ENCODE data around the gene ZNF710. TPM values are rescaled to one million over a fixed set of nuclear protein-coding genes. Genes with fewer than 3 reads are reported as not detected.
"Not testable (repeated sequence)": the region's sequence is repeated elsewhere in the genome, so short reads cannot be mapped to it uniquely, and the experiment has no call there.

Gene ZNF710
- polyA plus RNA-seq, 1 donor, result 15.7 TPM

DNA sequence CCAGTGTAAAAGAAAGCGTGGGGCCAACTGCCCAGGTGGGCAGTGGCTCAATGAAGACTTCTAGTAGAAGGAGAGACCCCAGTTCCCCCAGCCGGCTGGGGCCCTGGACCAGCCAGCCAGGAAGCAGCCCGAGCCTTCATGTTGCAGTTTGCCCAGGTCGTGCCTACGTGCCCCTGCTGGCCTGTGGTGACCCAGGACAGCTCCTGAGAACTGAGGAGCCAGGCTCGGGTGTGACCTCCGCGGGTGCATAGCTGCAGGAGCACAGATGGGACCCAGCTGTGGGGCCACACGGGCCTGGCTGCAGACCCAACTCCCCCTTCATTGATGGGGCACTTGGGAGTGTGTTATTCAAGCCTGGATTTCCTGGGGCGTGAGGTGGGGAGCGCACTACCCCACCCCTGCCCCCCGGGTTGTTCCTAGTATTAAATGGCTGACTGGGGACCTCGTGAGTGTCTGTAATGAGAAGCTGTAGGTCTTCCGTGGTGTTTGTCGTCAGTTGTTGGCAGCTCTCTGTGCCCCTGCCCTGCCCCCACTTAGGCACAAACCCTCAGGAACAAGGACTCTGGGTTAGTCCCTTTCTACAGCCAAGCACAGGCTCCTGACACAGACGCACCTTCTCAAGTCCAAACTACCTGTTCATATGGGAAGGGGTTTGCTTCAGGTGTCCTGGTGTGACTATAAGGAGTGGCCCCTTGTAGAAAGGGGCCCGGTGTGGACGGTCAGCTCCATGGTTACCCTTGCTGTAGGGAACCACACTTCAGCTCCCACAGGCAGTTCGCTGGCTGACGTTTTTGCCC, 62.0 kb downstream of the ZNF710 start:
- DNase-seq, result no peak

DNA sequence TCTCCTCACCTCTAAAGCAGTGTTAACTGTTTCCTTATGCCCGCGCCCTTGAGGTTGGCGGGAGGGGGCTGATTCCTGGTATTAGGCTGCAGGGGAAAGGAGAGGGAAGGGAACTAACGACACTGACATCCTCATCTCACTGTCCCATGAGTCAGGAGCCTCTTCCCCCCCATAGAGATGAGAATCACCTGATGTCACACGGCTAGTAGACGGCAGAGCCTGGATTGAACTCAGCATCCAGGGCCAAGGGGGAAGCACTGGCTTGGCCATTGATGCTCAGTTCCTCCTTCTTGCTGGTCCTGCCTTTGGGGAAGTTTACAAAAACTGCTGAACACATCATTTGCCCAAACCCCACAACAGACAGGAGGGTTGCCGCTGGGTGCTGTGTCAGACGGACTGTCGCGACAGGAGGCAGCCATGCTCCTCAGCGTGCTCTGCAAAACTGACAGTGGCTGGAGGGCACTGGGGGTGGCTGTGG, 62.7 kb downstream of the ZNF710 start:
- DNase-seq, result peak; percentile 28

DNA sequence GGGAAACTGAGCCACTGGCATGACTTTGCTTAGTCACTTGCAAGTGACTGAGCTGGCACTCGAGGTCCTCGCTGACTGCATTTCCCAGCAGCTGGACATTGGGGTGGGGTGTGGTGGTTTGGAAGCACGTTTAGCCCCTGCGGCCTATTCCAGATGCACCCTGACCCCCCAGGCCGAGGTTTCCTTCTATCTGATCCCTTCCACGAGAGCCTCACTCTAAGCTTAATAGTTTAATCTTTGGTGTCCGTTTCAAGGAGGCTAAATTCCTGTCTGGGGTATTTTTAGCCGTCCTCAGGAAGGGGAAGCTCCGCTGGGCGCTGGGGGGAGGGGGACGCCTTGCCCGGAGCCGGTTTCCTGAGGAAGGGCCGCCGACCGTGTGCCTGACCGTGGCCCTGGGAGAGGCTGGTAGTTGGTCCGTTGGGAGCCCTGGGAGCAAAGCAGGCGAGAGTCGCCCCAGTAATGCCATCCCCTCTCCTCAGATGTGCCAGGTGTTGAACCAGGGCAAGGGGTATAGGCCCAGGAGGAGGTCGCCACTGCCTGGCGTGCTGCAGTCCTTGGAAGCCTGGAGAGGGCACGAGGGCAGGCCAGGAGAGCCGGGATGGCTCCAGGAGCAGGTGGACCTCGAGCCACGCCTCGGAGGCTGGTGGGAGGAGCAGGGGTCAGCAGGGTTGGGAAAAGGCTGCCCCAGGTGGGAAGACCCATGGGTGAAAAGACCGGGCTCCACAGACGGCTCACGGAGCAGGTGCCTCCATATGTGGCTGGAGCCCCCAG, 64.0 kb downstream of the ZNF710 start:
- peak; percentile 35 for DNase-seq

DNA sequence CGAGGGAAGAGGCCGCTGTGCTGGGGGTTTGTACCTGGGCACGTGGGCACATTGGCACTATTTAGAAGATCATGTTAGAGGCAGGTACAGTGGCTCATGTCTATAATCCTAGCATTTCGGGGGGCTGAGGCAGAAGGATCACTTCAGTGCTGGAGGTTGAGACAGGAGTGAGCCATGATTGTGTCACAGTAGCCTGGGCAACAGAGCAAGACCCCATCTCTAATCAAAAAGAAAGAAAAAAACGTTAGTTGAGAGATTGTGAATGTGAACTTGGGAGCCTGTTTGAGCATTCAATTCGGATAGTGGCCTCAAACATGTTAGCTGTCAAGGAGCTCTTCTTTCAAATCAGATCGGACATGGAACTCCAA, 64.5 kb downstream of the ZNF710 start:
- no peak for DNase-seq

DNA sequence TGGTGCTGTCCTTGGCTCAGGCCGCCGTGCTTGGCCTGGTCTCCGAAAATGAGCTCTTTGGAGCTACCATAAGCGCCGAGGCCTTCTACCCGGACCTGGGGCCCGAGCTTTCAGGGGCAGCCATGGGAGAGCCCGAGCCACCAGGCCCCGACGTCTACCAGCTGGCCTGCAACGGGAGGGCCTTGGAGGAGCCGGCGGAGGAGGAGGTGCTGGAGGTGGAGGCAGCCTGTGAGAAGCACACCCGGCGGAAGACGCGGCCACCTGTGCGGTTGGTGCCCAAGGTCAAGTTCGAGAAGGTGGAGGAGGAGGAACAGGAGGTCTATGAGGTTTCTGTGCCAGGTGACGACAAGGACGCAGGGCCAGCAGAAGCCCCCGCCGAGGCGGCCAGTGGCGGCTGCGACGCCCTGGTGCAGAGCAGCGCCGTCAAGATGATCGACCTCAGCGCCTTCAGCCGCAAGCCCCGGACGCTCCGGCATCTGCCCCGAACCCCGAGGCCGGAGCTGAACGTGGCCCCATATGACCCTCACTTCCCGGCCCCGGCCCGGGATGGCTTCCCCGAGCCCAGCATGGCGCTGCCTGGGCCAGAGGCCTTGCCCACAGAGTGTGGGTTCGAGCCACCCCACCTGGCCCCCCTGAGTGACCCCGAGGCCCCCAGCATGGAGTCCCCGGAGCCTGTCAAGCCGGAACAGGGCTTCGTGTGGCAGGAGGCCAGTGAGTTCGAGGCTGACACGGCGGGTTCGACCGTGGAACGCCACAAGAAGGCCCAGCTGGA, 66.2 kb downstream of the ZNF710 start:
- no peak for DNase-seq

DNA sequence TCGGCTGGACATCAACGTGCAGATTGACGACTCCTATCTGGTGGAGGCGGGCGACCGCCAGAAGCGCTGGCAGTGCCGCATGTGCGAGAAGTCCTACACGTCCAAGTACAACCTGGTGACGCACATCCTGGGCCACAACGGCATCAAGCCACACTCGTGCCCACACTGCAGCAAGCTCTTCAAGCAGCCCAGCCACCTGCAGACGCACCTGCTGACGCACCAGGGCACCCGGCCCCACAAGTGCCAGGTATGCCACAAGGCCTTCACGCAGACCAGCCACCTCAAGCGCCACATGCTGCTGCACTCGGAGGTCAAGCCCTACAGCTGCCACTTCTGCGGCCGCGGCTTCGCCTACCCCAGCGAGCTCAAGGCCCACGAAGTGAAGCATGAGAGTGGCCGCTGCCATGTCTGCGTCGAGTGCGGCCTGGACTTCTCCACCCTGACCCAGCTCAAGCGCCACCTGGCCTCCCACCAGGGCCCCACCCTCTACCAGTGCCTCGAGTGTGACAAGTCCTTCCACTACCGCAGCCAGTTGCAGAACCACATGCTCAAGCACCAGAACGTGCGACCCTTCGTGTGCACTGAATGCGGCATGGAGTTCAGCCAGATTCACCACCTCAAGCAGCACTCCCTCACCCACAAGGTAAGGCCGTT, 67.0 kb downstream of the ZNF710 start:
- DNase-seq, result no peak

DNA sequence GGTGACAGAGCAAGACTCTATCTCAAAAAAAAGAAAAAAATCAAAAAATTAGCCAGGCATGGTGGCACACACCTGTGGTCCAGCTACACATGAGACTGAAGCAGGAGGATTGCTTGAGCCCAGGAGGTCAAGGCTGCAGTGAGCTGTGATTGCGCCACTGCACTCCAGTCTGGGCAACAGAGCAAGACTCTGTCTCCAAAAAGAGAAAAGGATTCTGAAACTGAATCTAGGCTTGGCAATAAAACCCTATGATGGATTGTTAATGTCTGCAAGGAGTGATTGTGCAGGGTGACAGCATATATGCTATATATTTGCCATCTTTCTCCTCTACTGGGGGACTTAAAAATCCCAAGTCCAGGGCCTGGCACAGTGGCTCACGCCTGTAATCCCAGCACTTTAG, 69.5 kb downstream of the ZNF710 start:
- not testable (repeated sequence) for DNase-seq

DNA sequence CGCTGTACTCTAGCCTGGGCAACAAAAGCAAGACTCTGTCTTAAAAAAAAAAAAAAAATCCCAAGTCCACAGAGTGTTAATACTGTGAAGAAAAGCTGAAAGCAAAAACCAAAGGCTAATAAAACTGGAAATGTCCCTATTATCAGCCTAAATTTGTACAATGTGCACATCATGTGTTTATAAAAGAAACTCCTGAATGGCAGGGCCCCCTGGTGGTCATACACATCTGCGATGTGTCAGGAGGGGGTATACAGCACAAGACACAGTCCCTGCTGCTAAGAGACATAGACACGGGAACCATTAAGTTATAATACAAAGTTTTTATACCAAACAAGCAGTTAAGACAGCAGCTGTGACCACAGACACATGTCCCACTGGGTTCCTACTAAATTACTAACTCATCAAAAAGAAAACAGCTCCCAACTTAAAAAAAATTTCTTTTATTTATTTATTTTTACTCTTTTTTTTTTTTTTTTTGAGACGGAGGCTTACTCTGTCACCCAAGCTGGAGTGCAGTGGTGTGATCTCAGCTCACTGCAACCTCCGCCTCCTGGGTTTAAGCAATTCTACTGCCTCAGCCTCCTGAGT, 70.2 kb downstream of the ZNF710 start:
- DNase-seq, result peak; percentile 80

DNA sequence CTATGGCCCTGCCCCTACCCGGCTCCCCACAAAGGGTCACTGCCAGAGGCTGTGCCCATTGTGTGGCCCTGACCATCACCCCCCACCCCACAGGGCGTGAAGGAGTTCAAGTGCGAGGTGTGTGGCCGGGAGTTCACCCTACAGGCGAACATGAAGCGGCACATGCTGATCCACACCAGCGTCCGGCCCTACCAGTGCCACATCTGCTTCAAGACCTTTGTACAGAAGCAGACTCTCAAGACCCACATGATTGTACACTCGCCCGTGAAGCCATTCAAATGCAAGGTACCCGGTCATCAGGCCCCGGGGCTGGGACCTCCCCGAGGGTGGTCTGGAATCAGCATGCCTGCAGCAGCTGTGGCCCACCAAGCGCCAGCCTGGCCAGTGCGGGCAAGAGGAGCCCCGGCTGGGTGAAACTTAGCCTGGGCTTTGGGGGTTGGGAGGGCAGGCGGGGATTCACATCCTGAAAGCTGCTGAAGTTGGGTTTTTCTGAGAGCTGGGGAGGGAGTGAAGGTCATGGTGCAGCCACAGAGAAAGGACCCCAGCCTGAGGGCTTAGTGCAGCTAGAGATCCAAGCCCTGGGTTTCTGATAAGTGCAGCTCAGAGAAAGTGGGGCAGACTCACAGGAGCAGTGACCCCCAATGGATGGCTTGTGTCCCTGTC, 72.0 kb downstream of the ZNF710 start:
- no peak for DNase-seq

DNA sequence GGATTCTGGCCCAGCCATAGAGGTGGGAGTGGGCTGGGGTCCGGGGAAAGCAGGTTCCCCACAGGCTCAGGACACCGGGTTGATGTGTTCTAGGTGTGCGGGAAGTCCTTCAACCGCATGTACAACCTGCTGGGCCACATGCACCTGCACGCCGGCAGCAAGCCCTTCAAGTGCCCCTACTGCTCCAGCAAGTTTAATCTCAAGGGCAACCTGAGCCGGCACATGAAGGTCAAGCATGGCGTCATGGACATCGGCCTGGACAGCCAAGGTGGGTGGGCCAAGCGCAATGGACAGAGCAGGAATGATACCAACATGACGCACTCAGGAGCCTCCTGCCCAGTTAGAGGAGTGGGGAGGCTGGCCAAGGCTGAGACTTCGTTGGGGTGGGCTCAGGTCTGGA, 72.9 kb downstream of the ZNF710 start:
- no peak for DNase-seq

DNA sequence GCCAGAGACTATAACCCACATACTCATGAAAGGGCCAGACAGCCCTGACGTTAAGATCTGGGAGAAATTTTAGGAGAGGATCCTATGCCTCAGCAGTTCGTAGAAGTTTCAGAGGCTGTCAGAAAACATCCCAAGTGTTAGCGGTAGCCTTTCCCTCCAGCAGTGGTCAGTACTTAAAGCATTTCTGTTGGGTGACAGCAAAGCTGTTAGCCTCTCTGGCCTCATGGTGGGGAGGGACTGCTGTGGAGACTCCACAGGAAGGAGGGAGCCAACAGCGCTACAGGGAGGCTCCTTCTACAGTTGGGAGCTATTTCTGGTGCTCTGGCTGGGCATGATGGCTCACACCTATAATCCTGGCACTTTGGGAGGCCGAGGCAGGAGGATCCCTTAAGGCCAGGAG, 73.8 kb downstream of the ZNF710 start:
- no peak for DNase-seq

DNA sequence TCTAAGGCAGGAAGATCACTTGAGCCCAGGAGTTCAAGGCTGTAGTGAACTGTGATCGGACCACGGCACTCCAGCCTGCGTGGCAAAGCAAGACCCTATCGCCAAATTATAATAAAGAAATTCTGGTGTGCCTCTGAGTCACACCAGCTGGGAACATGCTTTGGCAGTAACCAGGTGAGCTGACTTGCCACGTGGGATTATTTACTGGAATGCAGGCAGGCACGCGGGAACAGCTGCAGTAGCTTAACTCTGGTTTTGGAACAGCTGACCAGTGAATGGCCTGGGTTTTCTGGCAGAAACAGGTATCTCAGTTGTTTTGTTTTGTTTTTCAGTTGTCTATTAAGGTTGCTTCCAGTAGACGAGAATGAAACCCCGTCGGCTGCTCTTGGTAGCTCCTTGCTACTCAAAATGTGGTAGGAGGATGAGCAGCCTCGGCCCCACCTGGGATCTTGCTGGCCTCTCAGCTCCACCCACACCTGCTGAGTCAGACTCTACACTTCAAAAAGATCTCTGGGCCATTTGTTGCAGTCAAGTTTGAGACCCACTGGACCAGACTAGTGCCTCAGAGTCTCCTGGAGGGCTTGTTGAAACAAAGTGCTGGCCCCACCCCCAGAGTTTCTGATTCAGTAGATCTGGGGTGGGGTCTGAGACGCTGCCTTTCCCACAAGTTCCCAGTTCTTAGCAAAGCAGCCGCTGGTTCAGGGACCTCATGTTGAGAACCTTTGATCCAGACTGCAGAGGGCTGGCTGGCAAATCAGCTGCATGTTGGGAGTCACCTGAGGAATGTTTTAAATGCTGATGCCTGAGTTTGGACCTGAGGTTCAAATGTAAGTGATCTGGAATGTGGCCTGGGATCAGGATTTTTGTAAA, 74.5 kb downstream of the ZNF710 start:
- no peak for DNase-seq

DNA sequence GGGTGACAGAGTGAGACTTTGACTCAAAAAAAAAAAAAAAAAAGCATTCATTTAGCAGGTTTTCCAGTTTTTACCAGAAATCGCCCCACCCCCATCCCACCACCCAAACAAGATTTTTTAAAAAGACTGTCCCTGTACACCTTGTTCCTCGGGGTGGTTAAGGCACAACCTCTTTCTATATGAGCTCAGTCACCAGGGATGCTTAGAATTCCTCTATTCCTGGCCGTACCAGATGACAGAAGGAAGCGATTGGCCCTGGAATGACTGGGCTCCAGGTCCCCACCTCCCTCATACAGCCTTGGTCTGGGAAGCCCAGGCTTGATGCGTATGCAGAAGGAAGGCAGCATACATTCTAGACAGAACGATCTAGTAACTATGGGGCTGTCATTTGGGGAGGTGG, 75.6 kb downstream of the ZNF710 start:
- no peak for DNase-seq

DNA sequence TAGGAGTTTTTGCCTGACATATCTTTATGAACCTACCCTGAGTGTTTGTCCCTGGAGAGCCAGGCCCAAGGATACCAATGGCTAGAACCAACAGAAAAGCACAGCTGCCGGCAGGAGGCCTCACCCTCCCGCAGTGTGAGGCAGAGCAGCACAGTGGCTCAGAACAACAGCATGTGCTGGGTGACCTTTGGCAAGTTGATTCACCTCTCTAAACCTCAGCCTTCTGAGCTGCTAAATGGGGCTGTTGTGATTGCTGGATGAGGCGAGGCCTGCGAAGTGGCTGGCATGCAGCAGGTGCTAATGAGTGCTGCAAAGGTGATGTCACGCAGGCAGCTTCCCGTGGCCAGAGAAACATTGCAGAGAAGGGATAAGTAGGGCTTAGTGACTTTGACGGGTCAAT, 77.8 kb downstream of the ZNF710 start:
- no peak for DNase-seq

DNA sequence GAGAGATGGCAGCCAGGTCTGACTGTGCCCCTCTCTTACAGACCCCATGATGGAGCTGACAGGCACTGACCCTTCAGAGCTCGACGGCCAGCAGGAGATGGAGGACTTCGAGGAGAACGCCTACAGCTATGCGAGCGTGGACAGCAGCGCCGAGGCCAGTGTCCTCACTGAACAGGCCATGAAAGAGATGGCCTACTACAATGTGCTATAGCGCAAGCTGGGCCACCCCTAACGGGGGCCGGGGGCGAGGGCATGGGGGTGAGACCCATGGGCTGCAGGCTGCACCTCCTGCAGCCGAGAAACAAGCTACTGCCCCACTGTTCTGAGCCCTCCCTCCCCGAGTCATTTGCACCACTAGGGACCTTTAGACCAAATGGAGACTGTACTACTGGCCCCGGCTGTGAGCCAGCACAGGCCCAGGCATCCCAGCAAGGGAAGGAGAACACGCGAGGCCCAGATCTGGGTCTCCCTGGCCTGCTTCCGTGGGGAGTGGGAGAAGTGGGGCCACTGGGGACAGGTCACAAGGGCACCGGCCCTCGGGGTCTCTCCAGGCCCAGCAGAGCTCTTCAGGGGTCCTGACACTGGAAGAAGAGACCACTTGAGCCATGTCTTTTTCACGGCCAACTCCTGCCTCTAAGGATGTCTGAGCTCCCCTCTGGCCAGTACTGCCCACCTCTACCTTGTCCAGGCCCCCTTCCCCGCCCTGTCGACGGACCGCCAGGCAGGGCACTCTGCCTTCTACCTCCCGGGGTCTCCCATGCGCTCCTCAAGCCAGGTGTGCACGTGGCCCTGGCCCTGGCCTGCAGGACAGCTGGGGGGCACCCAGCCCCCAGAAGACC, 78.7 kb downstream of the ZNF710 start:
- no peak for DNase-seq

DNA sequence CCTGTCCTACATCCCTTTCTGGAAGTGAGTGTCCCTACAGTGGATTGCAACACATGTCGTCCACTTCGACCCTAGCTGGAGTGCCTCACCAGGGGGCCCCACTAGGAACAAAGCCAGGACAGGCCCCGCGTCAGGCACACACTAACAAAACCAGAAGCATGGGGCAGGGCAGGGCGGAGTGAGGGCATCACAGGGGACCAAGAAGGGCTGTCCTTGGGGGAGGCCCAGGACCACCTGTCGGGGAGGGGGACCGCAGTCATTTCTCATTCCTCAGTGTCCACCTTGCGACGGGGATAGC, 79.3 kb downstream of the ZNF710 start:
- DNase-seq, result no peak

DNA sequence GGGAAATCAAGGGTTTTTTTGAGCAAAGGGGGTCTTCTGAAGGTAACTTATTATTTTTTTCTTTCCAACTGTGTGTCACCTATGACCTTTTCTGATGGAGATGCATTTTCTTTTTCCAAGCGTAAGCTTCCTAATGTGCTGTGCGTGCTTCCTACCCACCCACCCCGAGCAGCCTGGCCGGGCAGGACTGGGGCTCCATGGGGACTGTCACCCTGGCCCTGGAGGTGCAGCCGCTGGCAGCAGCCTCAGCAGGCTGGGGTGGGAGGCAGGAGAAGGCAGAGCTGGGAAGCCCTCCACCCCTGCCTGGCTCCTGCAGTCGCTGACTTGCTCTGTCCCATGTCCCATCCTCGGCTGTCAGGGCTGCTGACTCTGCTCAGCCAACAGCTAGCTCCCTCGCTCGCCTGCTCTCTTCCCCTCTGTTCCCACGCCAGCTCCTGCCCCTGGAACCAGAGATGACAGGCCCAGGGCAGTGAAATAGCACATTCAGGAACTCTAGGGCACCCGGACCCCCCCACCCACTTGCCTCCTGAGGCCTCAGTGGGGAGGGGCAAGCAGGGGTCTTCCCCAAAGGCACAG, 79.8 kb downstream of the ZNF710 start:
- DNase-seq, result no peak

DNA sequence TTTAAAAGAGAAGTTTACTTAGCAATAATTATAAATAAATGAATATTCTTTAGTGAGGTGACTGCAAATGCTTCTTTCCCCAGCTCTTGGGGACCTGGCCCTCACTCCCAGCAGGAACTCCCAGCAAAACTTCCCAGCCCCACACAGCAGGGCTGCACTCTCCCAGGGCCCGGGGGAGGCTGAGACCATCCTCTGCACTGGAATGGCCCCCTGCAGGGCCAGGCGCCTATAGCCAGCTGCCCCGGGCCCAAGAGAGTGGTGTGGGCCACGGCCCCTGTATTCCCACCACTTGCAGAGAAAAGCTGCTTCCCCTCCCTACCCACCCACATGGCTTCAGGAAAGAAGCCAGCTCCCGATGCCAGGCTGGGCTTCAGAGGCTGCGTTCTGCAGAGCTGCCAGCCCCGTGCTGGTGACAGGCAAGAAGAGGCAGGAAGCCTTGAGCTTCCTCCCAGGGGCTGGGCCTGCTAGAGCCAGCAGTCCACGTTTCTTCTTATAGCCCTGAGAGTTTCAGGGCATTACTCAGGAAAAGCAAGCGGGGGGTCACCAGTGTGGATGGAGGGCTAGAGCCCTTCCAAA, 81.1 kb downstream of the ZNF710 start:
- no peak for DNase-seq

DNA sequence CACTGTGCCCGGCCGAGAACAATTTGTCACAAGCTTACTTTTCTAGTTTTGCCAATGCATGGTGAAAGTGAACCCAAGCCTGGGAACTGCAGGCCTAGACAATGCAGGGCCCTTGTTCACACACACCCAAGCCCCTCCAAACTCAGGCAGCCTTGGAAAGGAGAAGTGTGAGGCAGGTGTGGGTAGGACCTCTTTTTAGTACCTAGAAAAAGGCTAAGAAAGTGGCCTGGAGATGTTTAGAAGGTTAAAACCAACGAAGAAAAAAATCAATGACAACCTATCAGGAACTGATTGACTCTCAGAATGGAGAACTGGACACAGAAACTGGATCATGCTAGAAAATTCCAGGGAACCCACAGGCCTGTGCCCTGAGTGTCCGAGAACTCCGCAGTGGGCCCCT, 82.3 kb downstream of the ZNF710 start:
- no peak for DNase-seq
